NCI-H446 (cell line): ENCODE data around the gene CACNA1A.
"Not testable (repeated sequence)": the region's sequence is repeated elsewhere in the genome, so short reads cannot be mapped to it uniquely, and the experiment has no call there.

Experiments used
- DNase-seq, 2 experiments: peaks; one replicate each; lab custom pipeline; 2025; lab: John Stamatoyannopoulos, UW

Gene CACNA1A

DNA sequence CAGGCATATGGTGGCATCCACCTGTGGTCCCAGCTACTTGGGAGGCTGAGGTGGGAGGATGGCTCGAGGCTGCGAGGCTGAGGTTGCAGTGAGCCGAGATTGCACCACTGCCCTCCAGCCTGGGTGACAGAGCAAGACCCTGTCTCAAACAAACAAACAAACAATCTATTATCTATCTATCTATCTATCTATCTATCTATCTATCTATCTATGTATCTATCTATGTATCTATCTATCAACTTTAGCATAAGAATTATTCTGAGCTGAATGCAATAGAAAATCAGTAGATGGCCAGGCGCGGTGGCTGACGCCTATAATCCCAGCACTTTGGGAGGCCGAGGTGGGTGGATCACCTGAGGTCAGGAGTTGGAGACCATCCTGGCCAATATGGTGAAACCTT lies 304.2 kb downstream of the CACNA1A start:
- not testable (repeated sequence) for DNase-seq

GRCh38 chr19:13198634-13199033 lies 307.6 kb downstream of the CACNA1A start:
- DNase-seq = no peak

DNA sequence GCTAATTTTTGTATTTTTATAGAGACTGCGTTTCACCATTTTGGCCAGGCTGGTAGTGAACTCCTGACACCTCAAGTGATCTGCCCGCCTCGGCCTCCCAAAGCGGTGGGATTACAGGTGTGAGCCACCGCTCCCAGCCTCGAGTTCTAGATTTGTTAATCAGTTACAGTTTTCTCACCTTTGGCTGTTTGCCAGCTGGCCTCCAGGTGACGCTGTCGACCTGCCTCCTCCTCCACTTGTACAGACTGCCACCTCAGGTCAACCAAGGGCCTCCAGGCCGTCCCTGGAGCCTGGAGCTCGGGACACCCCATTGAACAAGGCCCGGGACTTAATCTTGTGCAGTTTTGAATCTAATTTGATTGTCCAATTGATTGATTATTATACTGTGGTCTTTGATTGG lies 310.6 kb downstream of the CACNA1A start:
- no peak for DNase-seq

DNA sequence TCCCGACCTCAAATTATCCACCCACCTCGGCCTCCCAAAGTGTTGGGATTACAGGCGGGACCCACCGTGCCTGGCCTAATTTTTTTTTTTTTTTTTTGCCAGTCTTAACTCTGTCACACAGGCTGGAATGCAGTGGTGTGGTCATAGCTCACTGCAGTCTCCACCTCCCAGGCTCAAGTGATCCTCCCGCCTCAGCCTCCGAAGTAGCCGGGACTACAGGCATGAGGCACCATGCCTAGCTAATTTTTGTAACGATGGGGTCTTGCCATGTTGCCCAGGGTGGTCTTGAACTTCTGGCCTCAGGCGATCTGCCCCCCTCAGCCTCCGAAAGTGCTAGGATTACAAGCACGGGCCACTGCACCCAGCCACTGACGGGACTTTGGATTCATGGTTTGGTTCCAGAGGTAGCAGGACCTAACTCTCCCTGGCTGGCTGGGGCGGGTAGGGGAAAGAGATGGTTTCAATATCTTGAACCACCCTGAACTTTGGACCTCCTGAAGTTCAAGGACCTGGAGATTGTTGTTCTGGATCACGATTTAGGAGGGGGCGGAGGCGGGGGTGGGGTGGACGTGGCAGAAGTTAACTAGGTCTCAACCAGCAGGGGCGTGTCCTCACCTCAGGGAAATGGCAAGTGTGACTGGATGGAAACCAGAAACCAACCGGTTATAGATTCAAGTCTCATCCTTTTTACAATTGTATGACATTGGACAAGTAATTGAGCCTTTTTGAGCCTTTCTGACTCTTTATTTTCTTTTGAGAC lies 315.3 kb downstream of the CACNA1A start:
- no peak for DNase-seq

GRCh38 chr19:13189600-13189999 lies 316.7 kb downstream of the CACNA1A start:
- DNase-seq = no peak

DNA sequence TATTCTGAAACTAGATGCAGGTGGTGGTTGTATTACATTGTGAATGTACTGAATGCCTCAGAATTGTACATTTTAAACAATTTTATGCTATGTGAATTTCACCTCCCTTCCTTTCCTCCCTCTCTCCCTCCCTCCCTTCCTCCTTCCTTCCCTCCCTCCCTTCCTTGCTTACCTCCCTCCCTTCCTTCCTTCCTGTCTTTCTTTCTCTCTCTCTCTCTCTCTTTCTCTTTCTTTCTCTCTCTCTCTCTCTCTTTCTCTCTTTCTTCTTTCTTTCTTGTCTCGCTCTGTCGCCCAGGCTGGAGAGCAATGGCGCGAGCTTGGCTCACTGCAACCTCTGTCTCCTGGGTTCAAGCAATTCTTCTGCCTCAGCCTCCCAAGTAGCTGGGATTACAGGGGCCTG lies 318.9 kb downstream of the CACNA1A start:
- no peak for DNase-seq

- DNase-seq = not testable (repeated sequence)
These were observed 319.6 kb downstream of the CACNA1A start for GRCh38 chr19:13186688-13187087.

DNA sequence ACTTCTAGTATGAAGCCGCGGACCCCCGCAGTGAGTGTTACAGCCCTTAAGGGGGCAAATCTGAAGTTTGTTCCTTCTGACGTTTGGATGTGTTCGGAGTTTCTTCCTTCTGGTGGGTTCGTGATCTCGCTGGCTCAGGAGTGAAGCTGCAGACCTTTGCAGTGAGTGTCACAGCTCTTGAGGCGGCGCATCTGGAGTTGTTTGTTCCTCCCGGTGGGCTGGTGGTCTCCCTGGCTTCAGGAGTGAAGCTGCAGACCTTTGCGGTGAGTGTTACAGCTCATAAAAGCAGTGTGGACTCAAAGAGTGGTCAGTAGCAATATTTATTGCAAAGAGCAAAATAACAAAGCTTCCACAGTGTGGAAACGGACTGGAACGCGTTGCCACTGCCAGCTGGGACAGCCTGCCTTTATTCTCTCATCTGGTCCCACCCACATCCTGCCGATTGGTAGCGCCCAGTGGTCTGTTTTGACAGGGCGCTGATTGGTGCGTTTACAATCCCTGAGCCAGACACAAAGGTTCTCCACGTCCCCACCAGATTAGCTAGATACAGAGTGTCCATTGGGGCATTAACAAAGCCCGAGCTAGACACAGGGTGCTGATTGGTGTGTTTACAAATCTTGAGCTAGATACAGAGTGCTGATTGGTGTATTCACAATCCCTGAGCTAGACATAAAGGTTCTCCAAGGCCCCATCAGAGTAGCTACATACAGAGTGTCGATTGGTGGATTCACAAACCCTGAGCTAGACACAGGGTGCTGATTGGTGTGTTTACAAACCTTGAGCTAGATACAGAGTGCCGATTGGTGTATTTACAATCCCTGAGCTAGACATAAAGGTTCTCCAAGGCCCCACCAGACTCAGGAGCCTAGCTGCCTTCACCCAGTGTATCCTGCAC lies 320.3 kb downstream of the CACNA1A start:
- DNase-seq = not testable (repeated sequence)

- not testable (repeated sequence) for DNase-seq
These were observed 321.4 kb downstream of the CACNA1A start for GRCh38 chr19:13184926-13185325.

GRCh38 chr19:13181747-13182388 lies 324.4 kb downstream of the CACNA1A start:
- peak; percentile 30 to 71 for DNase-seq

DNA sequence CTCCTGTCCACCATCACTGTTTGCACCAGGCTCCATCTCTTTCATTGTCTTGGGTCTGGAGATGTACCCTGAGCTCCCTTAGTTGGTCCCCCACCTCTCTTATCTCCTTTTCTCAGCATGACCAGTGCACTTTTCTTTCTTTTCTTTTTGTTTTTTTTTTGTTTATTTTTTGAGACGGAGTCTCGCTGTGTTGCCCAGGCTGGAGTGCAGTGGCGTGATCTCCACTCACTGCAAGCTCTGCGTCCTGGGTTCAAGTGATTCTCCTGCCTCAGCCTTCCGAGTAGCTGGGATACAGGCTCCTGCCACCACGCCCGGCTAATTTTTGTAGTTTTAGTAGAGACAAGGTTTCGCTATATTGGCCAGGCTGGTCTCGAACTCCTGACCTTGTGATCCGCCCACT lies 328.0 kb downstream of the CACNA1A start:
- not testable (repeated sequence) for DNase-seq

DNA sequence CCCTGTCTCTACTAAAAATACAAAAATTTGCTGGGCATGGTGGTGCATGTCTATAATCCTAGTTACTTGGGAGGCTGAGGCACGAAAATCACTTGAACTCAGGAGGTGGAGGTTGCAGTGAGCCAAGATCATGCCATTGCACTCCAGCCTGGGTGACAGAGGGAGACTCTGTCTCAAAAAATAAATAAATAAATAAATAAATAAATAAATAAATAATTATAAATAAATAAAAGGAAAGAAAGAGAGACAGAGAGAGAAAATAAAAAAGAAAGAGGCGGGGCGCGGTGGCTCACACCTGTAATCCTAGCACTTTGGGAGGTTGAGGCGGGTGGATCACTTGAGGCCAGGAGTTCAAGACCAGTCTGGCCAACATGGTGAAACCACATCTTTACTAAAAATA lies 328.7 kb downstream of the CACNA1A start:
- not testable (repeated sequence) for DNase-seq

- DNase-seq = peak in 1 of 2 experiments; percentile 47
These were observed 329.9 kb downstream of the CACNA1A start for GRCh38 chr19:13176345-13176744.

- DNase-seq = no peak
These were observed 333.0 kb downstream of the CACNA1A start for GRCh38 chr19:13173139-13173737.

DNA sequence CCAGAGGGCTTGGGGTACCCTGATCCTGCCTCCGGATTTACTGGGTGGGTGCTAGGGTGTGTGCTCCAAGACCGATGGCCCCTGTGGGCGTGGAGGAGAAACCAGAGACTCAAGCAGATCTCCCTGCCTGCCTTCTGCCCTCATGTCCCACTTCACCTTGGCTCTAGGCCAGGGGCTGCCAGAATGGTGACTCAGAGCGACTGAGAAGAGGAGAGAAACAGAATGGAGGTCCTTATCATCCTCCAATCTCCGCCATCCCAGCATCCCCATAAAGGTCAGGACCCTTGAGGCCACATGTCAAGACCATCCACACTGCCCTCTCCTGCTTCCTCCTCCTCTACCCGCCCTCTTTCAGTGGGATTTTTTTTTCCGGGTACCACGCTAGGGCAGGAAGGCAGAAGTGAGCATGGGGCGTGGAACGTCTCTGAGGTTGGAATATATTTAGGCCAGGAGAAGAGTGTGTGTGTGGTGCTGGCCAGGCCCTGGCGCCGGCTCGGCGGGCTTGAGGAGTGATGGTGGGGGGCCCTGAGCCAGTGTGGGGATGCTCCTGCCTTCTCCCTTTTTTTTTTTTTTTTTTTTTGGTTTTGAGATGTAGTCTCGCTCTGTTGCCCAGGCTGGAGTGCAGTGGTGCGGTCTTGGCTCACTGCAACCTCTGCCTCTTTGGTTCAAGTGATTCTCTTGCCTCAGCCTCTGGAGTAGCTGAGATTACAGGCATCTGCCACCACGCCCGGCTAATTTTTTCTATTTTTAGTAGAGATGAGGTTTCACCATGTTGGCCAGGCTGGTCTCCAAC lies 333.7 kb downstream of the CACNA1A start:
- peak; percentile 28 to 79 for DNase-seq

DNA sequence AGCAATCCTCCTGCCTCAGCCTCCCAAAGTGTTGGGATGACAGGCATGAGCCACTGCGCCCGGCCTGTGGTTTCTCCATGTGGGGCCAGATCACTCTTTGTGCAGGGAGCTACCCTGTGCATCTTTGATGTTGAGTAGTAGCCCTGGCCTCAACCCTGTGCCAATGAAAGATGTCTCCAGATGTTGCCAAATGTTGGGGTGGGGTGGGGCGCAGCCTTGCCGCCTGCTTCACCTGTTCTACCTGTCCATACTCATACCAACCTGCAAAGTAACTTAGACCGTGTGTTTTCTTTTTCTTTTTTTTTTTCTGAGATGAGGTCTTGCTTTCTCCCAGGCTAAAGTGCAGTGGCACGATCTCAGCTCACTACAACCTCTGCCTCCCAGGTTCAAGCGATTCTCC lies 335.1 kb downstream of the CACNA1A start:
- DNase-seq = no peak

DNA sequence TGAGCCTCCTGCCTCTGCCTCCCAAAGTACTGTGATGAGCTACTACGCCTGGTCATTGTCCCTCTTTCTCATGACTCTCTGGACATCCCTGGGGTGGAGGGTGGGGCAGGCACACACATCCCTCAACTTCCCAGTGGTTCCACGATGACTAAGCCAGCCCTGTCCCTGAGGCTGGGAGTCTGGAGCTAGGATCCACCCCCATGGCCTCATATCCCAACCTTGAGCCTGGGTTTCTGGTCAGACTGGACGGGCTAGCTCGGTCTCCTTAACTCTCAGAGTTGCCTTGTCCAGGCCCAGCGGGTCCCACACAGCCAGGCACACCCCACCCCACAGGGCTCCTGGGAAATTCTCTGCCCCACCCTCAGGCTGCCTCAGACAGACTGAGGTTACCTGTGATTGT lies 336.5 kb downstream of the CACNA1A start:
- no peak for DNase-seq

- DNase-seq = not testable (repeated sequence)
These were observed 340.1 kb downstream of the CACNA1A start for GRCh38 chr19:13166151-13166550.

DNA sequence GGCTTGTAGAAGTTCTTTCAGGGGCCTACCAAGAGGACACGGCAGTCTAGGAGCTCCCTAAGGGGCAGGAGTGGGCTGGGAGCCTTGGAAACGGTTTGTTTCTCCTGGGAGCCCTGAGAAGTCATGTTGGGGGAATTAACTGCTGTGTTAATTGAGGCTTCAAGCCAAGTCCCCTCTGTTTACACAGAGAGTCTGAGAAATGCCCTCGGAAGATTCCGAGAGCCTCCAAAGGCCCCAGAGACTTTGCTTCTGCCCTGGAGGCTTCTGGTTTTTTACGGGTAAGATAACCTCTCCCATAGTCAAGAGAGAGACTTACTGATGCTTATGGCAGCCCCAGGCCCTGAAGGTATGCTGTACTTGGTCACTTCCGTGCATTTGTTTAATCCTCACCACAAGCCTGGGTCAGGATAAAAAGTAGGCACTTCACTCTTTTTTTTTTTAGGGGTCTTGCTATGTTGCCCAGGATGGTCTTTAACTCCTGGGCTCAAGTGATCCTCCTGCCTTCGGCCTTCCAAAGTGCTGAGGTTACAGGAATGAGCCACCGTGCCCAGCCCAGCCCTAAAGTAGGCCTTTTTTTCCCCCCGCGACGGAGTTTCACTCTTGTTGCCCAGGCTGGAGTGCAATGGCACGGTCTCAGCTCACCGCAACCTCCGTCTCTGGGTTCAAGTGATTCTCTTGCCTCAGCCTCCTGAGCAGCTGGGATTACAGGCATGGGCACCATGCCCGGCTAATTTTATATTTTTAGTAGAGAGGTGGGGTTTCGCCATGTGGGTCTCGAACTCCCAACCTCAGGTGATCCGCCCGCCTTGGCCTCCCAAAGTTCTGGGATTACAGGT lies 340.9 kb downstream of the CACNA1A start:
- DNase-seq = no peak
